ENCODE measurements around the gene PSMD1. TPM values are rescaled to one million over a fixed set of nuclear protein-coding genes. Genes with fewer than 3 reads are reported as not detected.
A peak's percentile ranks its signal among the peaks of the same experiment; 100 is the strongest.
"Not testable (repeated sequence)": the region's sequence is repeated elsewhere in the genome, so short reads cannot be mapped to it uniquely, and the experiment has no call there.

PSMD1 gene
- total RNA-seq, 1 donor from 2014 or later: 142 TPM

- DNase-seq (ENCODE audit: low read depth in 2 of 2): no peak
Observed at GRCh38 chr2:231183851-231184250, 127.2 kb downstream of the PSMD1 start.

- DNase-seq (ENCODE audit: low read depth in 2 of 2): no peak
Observed at GRCh38 chr2:231184319-231184718, 127.7 kb downstream of the PSMD1 start.

GRCh38 chr2:231185050-231185725 is 128.5 kb downstream of the PSMD1 start:
- peak in 1 of 2 donors; percentile 57 for DNase-seq (ENCODE audit: low read depth in 2 of 2)

- no peak for DNase-seq (ENCODE audit: low read depth in 2 of 2)
Observed at GRCh38 chr2:231185886-231186285, 129.2 kb downstream of the PSMD1 start.

GRCh38 chr2:231186325-231186724 is 129.7 kb downstream of the PSMD1 start:
- no peak for DNase-seq (ENCODE audit: low read depth in 2 of 2)

- no peak for DNase-seq (ENCODE audit: low read depth in 2 of 2)
Observed at GRCh38 chr2:231187736-231188505, 131.3 kb downstream of the PSMD1 start.

GRCh38 chr2:231188506-231189170 is 132.0 kb downstream of the PSMD1 start:
- no peak for DNase-seq (ENCODE audit: low read depth in 2 of 2)

GRCh38 chr2:231189171-231189530 is 132.5 kb downstream of the PSMD1 start:
- no peak for DNase-seq (ENCODE audit: low read depth in 2 of 2)

GRCh38 chr2:231189571-231190495 is 133.2 kb downstream of the PSMD1 start:
- DNase-seq (ENCODE audit: low read depth in 2 of 2): no peak

GRCh38 chr2:231190531-231191197 is 134.0 kb downstream of the PSMD1 start:
- peak in 1 of 2 donors; percentile 56 for DNase-seq (ENCODE audit: low read depth in 2 of 2)

GRCh38 chr2:231191896-231192872 is 135.5 kb downstream of the PSMD1 start:
- peak; percentile 40 to 78 for DNase-seq (ENCODE audit: low read depth in 2 of 2)

GRCh38 chr2:231193216-231193615 is 136.5 kb downstream of the PSMD1 start:
- no peak for DNase-seq (ENCODE audit: low read depth in 2 of 2)

GRCh38 chr2:231196592-231196991 is 139.9 kb downstream of the PSMD1 start:
- no peak for DNase-seq (ENCODE audit: low read depth in 2 of 2)

- DNase-seq (ENCODE audit: low read depth in 2 of 2): not testable (repeated sequence)
Observed at GRCh38 chr2:231197196-231197595, 140.5 kb downstream of the PSMD1 start.

GRCh38 chr2:231197706-231198290 is 141.1 kb downstream of the PSMD1 start:
- no peak for DNase-seq (ENCODE audit: low read depth in 2 of 2)

GRCh38 chr2:231198291-231199173 is 141.9 kb downstream of the PSMD1 start, which contains the start of gene ARMC9:
ARMC9 (plus strand) TSS chr2:231198631; CDS start chr2:231206239, 7,608 bp downstream.
- DNase-seq (ENCODE audit: low read depth in 2 of 2): peak in 1 of 2 donors; percentile 48

GRCh38 chr2:231199219-231199618 is 142.6 kb downstream of the PSMD1 start:
- no peak for DNase-seq (ENCODE audit: low read depth in 2 of 2)

Data from dermis microvascular lymphatic vessel endothelial cell (primary cell).